ENCODE measurements around the gene ITPRID2.
"Not testable (repeated sequence)": the region's sequence is repeated elsewhere in the genome, so short reads cannot be mapped to it uniquely, and the experiment has no call there.

The ITPRID2 gene

DNA sequence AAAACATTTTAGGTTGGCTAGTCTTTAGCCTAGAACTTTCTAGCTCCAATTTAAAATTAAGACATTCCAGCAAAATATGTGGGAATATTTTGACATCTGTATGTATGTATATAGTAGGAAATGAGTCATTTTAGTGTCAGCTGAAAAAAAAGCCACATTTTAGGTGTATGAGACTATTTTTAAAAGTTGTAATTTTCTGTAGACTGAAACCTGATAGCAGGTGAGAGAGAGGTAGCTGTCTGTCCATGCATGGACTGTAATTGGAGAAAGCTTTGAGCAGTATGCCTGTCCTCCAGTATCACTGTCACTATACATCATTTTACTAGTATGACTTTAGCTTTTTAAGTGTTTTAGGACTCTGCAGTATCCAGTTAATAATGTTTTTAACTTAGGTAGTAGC, 68.0 kb downstream of the ITPRID2 start:
- TF ChIP-seq CTCF (IDR thresholded peaks at IDR 0.05): no peak
- Histone ChIP-seq H3K4me1 (peaks cover 0 to 6% (median 0%) of the 10 kb centered on the region in 4 donors), H3K9me3 (no peaks in the 10 kb centered on the region), H3K4me3 (no peak overlapping the region), H3K27me3 (no peaks in the 10 kb centered on the region), H3K27ac (no peak overlapping the region), H3K36me3 (no peaks in the 10 kb centered on the region)
- DNase-seq: no peak
- intact Hi-C loops (cut with DNase I; ENCODE audit: low total_unique reads): no loop called here

DNA sequence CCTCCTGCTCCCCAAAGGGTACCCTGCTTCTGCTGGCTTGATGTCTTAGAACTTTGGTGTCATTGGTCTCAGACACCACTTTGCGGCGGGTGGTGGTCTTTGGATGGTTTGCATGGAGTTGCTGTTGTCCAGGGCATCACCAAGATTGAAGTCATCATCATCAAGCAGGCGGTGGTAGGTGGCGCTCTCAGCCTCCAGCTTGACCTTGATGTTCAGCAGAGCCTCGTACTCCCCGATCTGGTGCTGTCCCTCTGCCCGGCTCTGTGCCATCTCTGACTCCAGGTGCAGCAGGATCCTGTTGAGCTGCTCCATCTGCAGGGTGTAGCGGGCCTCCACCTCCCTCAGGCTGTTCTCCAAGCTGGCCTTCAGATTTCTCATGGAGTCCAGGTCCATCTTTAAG, 69.6 kb downstream of the ITPRID2 start:
- H3K27ac ChIP-seq; H3K36me3 ChIP-seq; H3K4me1 ChIP-seq; DNase-seq; H3K4me3 ChIP-seq; H3K27me3 ChIP-seq; H3K9me3 ChIP-seq; intact Hi-C loops (cut with DNase I; ENCODE audit: low total_unique reads): not testable (repeated sequence)

GRCh38 chr2:181962142-181962541, 70.6 kb downstream of the ITPRID2 start:
- Histone ChIP-seq H3K4me1 (no peaks in the 10 kb centered on the region), H3K27ac (no peak overlapping the region), H3K27me3 (no peaks in the 10 kb centered on the region), H3K4me3 (no peak overlapping the region), H3K9me3 (no peaks in the 10 kb centered on the region), H3K36me3 (no peaks in the 10 kb centered on the region)
- no peak for TF ChIP-seq CTCF (IDR thresholded peaks at IDR 0.05)
- DNase-seq: no peak
- intact Hi-C loops (cut with DNase I; ENCODE audit: low total_unique reads): no loop called here

GRCh38 chr2:181970160-181970794, 78.7 kb downstream of the ITPRID2 start:
- peaks cover 0 to 7% (median 0%) of the 10 kb centered on the region in 3 donors for H3K9me3 ChIP-seq
- H3K4me1 ChIP-seq: no peaks in the 10 kb centered on the region
- TF ChIP-seq CTCF (IDR thresholded peaks at IDR 0.05): no peak
- no peak for DNase-seq
- no peaks in the 10 kb centered on the region for H3K36me3 ChIP-seq
- H3K27ac ChIP-seq: no peak overlapping the region
- H3K27me3 ChIP-seq: no peaks in the 10 kb centered on the region
- intact Hi-C loops (cut with DNase I; ENCODE audit: low total_unique reads): no loop called here
- H3K4me3 ChIP-seq: no peak overlapping the region

- TF ChIP-seq CTCF (IDR thresholded peaks at IDR 0.05): no peak
- H3K27ac ChIP-seq: no peak overlapping the region
These were observed 79.5 kb downstream of the ITPRID2 start for GRCh38 chr2:181971032-181971431.

DNA sequence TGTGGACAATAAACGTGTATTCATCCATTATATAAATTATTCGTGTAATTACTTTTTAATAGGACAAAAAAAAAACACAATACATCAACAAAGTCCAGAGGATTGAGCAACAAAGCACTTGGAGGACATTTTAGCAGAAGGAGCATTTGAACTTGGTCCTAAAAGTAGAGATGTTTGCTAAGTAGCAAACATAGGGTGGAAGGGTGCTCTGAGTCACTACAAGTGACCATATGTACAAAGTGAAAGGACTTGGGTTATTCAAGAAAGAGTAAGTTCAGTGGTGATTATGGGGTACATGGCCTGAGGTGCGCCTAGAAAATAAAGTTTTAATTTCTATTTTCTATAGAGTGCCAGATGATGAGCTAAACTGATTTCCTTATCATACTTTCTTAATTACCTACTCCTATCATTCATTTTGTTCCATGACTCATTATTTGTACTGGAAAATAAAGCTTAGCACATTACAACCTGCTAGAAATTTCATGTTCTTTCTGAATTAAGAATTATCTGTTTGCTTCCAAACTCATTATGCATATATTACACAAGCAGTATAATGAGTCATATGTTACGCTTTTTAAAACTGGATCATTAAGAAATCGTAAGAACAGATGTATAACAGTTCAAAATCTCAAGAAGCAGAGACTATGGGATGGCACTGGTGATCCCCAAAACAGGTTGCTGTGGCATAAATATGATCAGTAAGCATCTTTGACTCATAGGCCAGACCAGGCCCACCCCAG, 81.1 kb downstream of the ITPRID2 start:
- no peaks in the 10 kb centered on the region for H3K4me1 ChIP-seq
- H3K27ac ChIP-seq: no peak overlapping the region
- no peak for TF ChIP-seq CTCF (IDR thresholded peaks at IDR 0.05)
- no peak overlapping the region for H3K4me3 ChIP-seq
- intact Hi-C loops (cut with DNase I; ENCODE audit: low total_unique reads): no loop called here
- no peak for DNase-seq
- H3K9me3 ChIP-seq: peaks cover 0 to 7% (median 0%) of the 10 kb centered on the region in 3 donors
- no peaks in the 10 kb centered on the region for H3K27me3 ChIP-seq
- H3K36me3 ChIP-seq: no peaks in the 10 kb centered on the region

More at GRCh38 chr2:181971032-181971431, 79.5 kb downstream of the ITPRID2 start:
- Histone ChIP-seq H3K4me3 (no peak overlapping the region), H3K4me1 (no peaks in the 10 kb centered on the region), H3K9me3 (peaks cover 0 to 7% (median 0%) of the 10 kb centered on the region in 3 donors), H3K36me3 (no peaks in the 10 kb centered on the region), H3K27me3 (no peaks in the 10 kb centered on the region)
- no peak for DNase-seq
- intact Hi-C loops (cut with DNase I; ENCODE audit: low total_unique reads): no loop called here
